ENCODE results near the gene STXBP5.

Gene STXBP5

DNA sequence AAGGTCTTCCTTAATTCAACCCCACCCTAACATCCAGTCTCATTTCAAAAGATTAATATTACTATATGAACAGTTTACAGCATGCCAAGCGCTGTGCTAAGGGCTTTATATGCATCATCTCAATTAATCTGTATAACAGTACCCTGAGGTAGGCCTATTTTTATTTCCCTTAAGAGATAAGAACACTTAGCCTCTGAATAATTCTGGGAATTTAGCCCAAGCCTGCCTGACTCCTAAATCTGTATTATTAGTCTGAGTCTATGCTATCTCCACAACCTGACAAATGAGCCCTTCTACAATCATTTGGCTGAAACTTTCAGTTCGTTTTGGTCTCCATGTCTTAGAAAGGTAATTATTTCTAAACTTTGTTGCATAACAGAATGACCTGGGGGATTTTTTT lies 226.6 kb downstream of the STXBP5 start:
- no peaks in the 10 kb centered on the region for H3K9me3 ChIP-seq (ENCODE audit: severe bottlenecking)
- DNase-seq (ENCODE audit: low spot score) (no peak), ATAC-seq (ENCODE audit: low read depth) (no peak)

DNA sequence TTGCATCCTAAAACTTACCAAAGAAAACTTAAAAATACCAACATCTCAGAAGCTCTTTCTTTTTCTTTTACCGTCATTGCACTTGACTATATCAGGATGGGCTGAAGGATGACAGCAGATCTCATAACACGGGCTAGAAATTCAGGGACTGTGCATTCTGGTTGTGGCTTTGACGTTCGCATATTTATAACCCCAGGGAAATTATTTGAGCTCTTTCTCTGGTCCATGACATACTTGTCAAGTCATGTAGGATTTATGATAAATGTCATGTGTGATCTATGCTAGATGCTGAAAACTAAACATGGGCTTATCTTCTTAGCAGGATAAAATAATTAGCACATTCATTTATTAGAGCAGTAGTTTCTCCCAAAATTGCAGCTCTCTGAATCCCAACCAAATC lies 229.9 kb downstream of the STXBP5 start:
- DNase-seq (ENCODE audit: low spot score) (no peak), ATAC-seq (ENCODE audit: low read depth) (no peak)
- TF ChIP-seq, protein P1, sequence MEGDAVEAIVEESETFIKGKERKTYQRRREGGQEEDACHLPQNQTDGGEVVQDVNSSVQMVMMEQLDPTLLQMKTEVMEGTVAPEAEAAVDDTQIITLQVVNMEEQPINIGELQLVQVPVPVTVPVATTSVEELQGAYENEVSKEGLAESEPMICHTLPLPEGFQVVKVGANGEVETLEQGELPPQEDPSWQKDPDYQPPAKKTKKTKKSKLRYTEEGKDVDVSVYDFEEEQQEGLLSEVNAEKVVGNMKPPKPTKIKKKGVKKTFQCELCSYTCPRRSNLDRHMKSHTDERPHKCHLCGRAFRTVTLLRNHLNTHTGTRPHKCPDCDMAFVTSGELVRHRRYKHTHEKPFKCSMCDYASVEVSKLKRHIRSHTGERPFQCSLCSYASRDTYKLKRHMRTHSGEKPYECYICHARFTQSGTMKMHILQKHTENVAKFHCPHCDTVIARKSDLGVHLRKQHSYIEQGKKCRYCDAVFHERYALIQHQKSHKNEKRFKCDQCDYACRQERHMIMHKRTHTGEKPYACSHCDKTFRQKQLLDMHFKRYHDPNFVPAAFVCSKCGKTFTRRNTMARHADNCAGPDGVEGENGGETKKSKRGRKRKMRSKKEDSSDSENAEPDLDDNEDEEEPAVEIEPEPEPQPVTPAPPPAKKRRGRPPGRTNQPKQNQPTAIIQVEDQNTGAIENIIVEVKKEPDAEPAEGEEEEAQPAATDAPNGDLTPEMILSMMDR (IDR thresholded peaks at IDR 0.05; ENCODE audit: poor library complexity, severe bottlenecking): no peak
- no peaks in the 10 kb centered on the region for H3K27me3 ChIP-seq (ENCODE audit: insufficient read depth, poor library complexity, severe bottlenecking)
- no peaks in the 10 kb centered on the region for H3K9me3 ChIP-seq (ENCODE audit: severe bottlenecking)
- H3K4me3 ChIP-seq (ENCODE audit: severe bottlenecking): no peak overlapping the region
- H3K4me1 ChIP-seq (ENCODE audit: insufficient read depth, poor library complexity, severe bottlenecking): no peaks in the 10 kb centered on the region
- no peaks in the 10 kb centered on the region for H3K36me3 ChIP-seq (ENCODE audit: low read depth)
- H3K27ac ChIP-seq (ENCODE audit: poor library complexity, severe bottlenecking): no peak overlapping the region

More for the DNA sequence above, 226.6 kb downstream of the STXBP5 start:
- no peaks in the 10 kb centered on the region for H3K27me3 ChIP-seq (ENCODE audit: insufficient read depth, poor library complexity, severe bottlenecking)
- H3K4me1 ChIP-seq (ENCODE audit: insufficient read depth, poor library complexity, severe bottlenecking): no peaks in the 10 kb centered on the region
- H3K4me3 ChIP-seq (ENCODE audit: severe bottlenecking): no peak overlapping the region
- H3K36me3 ChIP-seq (ENCODE audit: low read depth): no peaks in the 10 kb centered on the region
- TF ChIP-seq, protein P1 (IDR thresholded peaks at IDR 0.05; ENCODE audit: poor library complexity, severe bottlenecking): no peak
- no peak overlapping the region for H3K27ac ChIP-seq (ENCODE audit: poor library complexity, severe bottlenecking)

DNA sequence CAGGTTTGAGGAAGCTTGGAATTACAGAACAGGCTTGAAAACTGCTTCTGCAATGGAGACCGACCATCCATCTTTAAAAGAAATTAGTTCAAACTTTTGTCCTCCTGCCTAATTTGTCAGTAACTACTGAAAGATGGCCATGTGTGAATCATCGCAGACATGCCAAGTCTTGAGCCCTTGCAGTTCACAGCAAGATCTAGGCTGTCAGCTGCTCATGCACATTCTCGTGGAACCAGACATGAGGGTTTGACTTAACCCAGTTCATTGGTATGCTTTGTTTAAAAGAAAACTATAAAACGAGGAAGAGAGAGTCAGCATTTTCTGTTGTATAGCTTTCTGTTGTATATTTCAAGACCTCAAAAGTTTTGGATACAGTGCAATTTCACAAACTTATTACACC lies 230.3 kb downstream of the STXBP5 start:
- H3K4me1 ChIP-seq (ENCODE audit: insufficient read depth, poor library complexity, severe bottlenecking): no peaks in the 10 kb centered on the region
- no peaks in the 10 kb centered on the region for H3K27me3 ChIP-seq (ENCODE audit: insufficient read depth, poor library complexity, severe bottlenecking)
- no peak overlapping the region for H3K4me3 ChIP-seq (ENCODE audit: severe bottlenecking)
- peak; percentile 62 for ATAC-seq (ENCODE audit: low read depth)
- H3K9me3 ChIP-seq (ENCODE audit: severe bottlenecking): no peaks in the 10 kb centered on the region
- no peak overlapping the region for H3K27ac ChIP-seq (ENCODE audit: poor library complexity, severe bottlenecking)
- TF ChIP-seq, protein P1 (IDR thresholded peaks at IDR 0.05; ENCODE audit: poor library complexity, severe bottlenecking): no peak
- no peaks in the 10 kb centered on the region for H3K36me3 ChIP-seq (ENCODE audit: low read depth)
- DNase-seq (ENCODE audit: low spot score): no peak

DNA sequence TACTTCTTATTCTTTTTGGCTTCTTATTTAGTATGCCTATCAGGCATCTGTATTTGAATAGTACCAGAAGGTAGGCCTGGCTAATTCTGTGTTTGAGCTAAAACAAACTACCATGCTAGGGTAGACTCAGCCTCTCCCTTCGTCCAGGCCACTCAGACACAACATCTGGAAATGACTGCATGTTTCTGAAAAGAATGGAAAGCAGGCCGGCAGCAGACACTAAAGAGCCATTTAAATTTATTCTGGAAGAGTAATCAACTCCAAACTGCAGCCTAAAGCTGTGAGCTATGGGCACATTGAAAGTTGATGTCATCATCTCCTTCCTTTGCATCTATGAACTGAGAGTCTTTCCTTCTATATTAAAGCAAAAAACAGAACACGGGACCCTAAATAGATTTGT lies 233.4 kb downstream of the STXBP5 start:
- no peaks in the 10 kb centered on the region for H3K4me1 ChIP-seq (ENCODE audit: insufficient read depth, poor library complexity, severe bottlenecking)
- no peaks in the 10 kb centered on the region for H3K27me3 ChIP-seq (ENCODE audit: insufficient read depth, poor library complexity, severe bottlenecking)
- TF ChIP-seq, protein P1 (IDR thresholded peaks at IDR 0.05; ENCODE audit: poor library complexity, severe bottlenecking): no peak
- H3K27ac ChIP-seq (ENCODE audit: poor library complexity, severe bottlenecking): no peak overlapping the region
- H3K4me3 ChIP-seq (ENCODE audit: severe bottlenecking): no peak overlapping the region
- DNase-seq (ENCODE audit: low spot score) (no peak), ATAC-seq (ENCODE audit: low read depth) (no peak)
- H3K9me3 ChIP-seq (ENCODE audit: severe bottlenecking): no peaks in the 10 kb centered on the region
- no peaks in the 10 kb centered on the region for H3K36me3 ChIP-seq (ENCODE audit: low read depth)

DNA sequence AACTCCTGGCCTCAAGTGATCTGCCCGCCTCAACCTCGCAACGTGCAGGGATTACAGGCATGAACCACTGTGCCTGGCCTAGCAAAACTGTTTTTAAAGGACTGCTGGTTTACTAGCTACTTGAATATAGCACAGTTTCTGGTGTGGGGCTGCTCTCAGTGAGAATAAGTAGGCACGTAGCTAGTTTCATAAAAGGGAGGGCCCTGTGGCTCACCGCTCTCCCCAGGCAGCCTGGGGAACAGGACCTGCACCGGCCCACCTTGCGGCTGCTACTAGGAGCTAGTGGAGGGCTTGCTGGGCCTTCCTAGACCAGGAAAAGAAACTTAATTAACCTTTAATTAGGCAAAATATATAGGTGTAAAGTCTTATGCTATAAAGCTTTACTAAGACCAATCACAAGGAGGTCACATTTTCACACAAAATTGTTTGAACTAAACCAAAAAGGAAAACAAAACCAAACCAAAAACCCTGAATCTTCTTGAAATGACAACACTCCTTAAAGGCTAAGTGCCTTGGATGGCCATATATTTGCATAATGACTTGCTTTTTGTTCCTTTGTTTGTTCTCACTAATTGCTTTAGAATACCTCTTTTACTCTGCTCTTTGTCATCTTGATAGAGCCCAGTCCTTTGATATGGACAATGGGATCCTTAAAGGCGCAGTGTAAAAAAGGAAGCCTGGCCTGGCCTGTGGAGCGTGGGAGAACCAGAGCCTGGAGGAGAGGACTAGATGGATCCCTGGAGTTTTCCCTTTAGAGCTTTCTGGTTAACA lies 234.7 kb downstream of the STXBP5 start:
- Histone ChIP-seq H3K4me3 (ENCODE audit: severe bottlenecking) (no peak overlapping the region), H3K36me3 (ENCODE audit: low read depth) (no peaks in the 10 kb centered on the region), H3K4me1 (ENCODE audit: insufficient read depth, poor library complexity, severe bottlenecking) (no peaks in the 10 kb centered on the region), H3K9me3 (ENCODE audit: severe bottlenecking) (no peaks in the 10 kb centered on the region), H3K27ac (ENCODE audit: poor library complexity, severe bottlenecking) (no peak overlapping the region), H3K27me3 (ENCODE audit: insufficient read depth, poor library complexity, severe bottlenecking) (no peaks in the 10 kb centered on the region)
- ATAC-seq (ENCODE audit: low read depth): no peak
- DNase-seq (ENCODE audit: low spot score): no peak
- TF ChIP-seq, protein P1 (IDR thresholded peaks at IDR 0.05; ENCODE audit: poor library complexity, severe bottlenecking): no peak

Measured in RWPE2 (cell line).